Measurements from ENCODE around the gene DACT2.
"Not testable (repeated sequence)": the region's sequence is repeated elsewhere in the genome, so short reads cannot be mapped to it uniquely, and the experiment has no call there.

The DACT2 gene

DNA sequence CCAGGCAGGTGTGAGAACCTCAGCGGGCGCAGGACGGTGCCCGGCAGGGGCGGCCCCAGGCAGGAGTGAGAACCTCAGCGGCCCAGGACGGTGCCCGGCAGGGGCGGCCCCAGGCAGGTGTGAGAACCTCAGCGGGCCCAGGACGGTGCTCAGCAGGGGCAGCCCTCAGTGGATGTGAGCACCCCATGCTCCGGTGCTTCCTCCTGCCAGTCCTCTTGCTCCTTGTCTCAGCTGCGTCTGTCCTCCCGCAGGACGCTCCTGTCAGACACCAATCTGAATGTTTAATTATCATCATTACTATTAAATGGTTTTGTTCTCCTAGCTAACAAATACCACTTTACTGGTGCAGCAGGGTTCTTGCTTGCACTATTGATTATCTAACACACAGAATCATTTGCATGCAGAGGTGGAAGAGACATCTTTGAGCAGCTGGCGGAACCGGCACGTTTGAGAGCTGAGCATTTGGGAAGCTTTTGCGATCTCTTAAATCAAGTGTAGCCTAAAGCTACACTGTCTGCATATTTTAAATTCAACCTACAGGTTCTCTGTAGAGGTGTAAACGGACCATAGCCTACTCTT is 39.4 kb upstream of the DACT2 start:
- Histone ChIP-seq H2AFZ (ENCODE audit: low read depth, low read length, severe bottlenecking) (no peak overlapping the region), H3K9ac (ENCODE audit: low read length) (no peak overlapping the region), H3K4me3 (ENCODE audit: insufficient read depth, low read length, poor library complexity, severe bottlenecking) (no peak overlapping the region), H3K9me3 (ENCODE audit: insufficient read depth, low read length) (no peaks in the 10 kb centered on the region), H3K27ac (ENCODE audit: low read depth, low read length) (no peak overlapping the region), H3K4me2 (ENCODE audit: low read depth, low read length, poor library complexity, severe bottlenecking) (no peak overlapping the region), H4K20me1 (ENCODE audit: low read depth, low read length) (no peaks in the 10 kb centered on the region), H3K9me2 (replicated peaks; ENCODE audit: insufficient read depth, low read length) (no peaks in the 10 kb centered on the region), H3K79me2 (ENCODE audit: insufficient read depth, low read length) (no peaks in the 10 kb centered on the region), H3K36me3 (ENCODE audit: low read length) (no peaks in the 10 kb centered on the region), H3F3A (ENCODE audit: insufficient read depth) (no peaks in the 10 kb centered on the region), H3K27me3 (ENCODE audit: low read length) (no peaks in the 10 kb centered on the region)
- TF ChIP-seq CTCF (IDR thresholded peaks at IDR 0.05; ENCODE audit: insufficient read depth, low read length, poor library complexity, severe bottlenecking): no peak
- TF ChIP-seq EZH2phosphoT487 (conservative IDR thresholded peaks at IDR 0.05; ENCODE audit: low read length): no peak

DNA sequence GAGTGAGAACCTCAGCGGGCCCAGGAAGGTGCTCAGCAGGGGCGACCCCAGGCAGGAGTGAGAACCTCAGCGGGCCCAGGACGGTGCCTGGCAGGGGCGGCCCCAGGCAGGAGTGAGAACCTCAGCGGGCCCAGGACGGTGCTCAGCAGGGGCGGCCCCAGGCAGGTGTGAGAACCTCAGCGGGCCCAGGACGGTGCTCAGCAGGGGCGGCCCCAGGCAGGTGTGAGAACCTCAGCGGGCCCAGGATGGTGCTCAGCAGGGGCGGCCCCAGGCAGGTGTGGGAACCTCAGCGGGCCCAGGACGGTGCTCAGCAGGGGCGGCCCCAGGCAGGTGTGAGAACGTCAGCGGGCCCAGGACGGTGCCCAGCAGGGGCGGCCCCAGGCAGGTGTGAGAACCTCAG is 37.3 kb upstream of the DACT2 start:
- not testable (repeated sequence) for H3K9me3 ChIP-seq (ENCODE audit: insufficient read depth, low read length); H3K27me3 ChIP-seq (ENCODE audit: low read length); H3K79me2 ChIP-seq (ENCODE audit: insufficient read depth, low read length); H3K27ac ChIP-seq (ENCODE audit: low read depth, low read length); H3F3A ChIP-seq (ENCODE audit: insufficient read depth); H4K20me1 ChIP-seq (ENCODE audit: low read depth, low read length); H3K4me3 ChIP-seq (ENCODE audit: insufficient read depth, low read length, poor library complexity, severe bottlenecking); H3K9ac ChIP-seq (ENCODE audit: low read length); H3K4me2 ChIP-seq (ENCODE audit: low read depth, low read length, poor library complexity, severe bottlenecking); H3K9me2 ChIP-seq (replicated peaks; ENCODE audit: insufficient read depth, low read length); H3K36me3 ChIP-seq (ENCODE audit: low read length); H2AFZ ChIP-seq (ENCODE audit: low read depth, low read length, severe bottlenecking)

DNA sequence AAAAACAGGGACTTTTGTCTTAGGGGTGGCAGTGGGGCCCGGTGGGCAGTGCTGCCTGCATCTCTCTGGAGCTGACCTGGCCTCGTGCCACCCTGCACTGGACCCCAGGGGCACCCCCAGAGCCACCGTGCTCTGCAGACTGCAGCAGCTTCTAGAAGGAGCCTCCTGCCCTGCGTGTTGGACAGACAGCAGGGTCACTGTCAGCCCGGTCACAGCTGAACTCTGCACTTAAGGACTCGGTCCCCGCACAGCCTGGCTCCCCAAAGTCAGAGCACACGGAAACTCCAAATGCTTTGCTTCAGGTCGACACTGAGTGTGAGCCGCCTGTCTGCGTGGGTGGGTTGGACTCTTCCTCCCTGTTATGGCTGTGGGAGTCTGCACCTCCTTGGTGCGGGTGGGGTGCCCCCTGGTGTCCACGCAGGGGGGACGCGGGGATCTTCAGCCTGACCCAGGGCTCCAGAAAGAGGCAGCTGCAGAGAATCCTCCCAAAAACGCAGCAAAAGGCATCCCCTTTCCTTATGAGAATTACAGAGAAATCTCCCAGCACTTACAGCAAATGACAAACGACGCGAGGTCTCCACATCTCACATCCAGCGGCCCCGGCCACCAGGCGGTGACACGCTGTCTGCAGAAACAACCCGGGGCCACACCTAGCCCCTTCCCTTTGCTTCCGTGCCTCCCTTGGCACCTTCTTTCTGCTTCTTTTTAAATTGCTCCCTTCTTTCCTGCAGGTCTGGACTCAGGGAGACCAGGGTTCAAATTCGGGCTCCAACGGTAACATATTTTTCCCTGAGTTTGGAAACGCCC is 36.3 kb upstream of the DACT2 start:
- Histone ChIP-seq H4K20me1 (ENCODE audit: low read depth, low read length) (no peaks in the 10 kb centered on the region), H3K9me2 (replicated peaks; ENCODE audit: insufficient read depth, low read length) (no peaks in the 10 kb centered on the region), H3K27me3 (ENCODE audit: low read length) (no peaks in the 10 kb centered on the region), H2AFZ (ENCODE audit: low read depth, low read length, severe bottlenecking) (no peak overlapping the region), H3K27ac (ENCODE audit: low read depth, low read length) (no peak overlapping the region), H3K9me3 (ENCODE audit: insufficient read depth, low read length) (no peaks in the 10 kb centered on the region), H3K4me3 (ENCODE audit: insufficient read depth, low read length, poor library complexity, severe bottlenecking) (no peak overlapping the region), H3K9ac (ENCODE audit: low read length) (no peak overlapping the region), H3K36me3 (ENCODE audit: low read length) (no peaks in the 10 kb centered on the region), H3K4me2 (ENCODE audit: low read depth, low read length, poor library complexity, severe bottlenecking) (no peak overlapping the region), H3K79me2 (ENCODE audit: insufficient read depth, low read length) (no peaks in the 10 kb centered on the region), H3F3A (ENCODE audit: insufficient read depth) (no peaks in the 10 kb centered on the region)
- TF ChIP-seq EZH2phosphoT487 (conservative IDR thresholded peaks at IDR 0.05; ENCODE audit: low read length) (no peak), CTCF (IDR thresholded peaks at IDR 0.05; ENCODE audit: insufficient read depth, low read length, poor library complexity, severe bottlenecking) (no peak)

- Histone ChIP-seq H3K36me3 (ENCODE audit: low read length) (no peaks in the 10 kb centered on the region), H3K4me2 (ENCODE audit: low read depth, low read length, poor library complexity, severe bottlenecking) (no peak overlapping the region), H2AFZ (ENCODE audit: low read depth, low read length, severe bottlenecking) (no peak overlapping the region), H3K79me2 (ENCODE audit: insufficient read depth, low read length) (no peaks in the 10 kb centered on the region), H3K27me3 (ENCODE audit: low read length) (no peaks in the 10 kb centered on the region), H3F3A (ENCODE audit: insufficient read depth) (no peaks in the 10 kb centered on the region), H3K4me3 (ENCODE audit: insufficient read depth, low read length, poor library complexity, severe bottlenecking) (no peak overlapping the region), H3K27ac (ENCODE audit: low read depth, low read length) (no peak overlapping the region), H4K20me1 (ENCODE audit: low read depth, low read length) (no peaks in the 10 kb centered on the region), H3K9me2 (replicated peaks; ENCODE audit: insufficient read depth, low read length) (no peaks in the 10 kb centered on the region), H3K9me3 (ENCODE audit: insufficient read depth, low read length) (no peaks in the 10 kb centered on the region), H3K9ac (ENCODE audit: low read length) (no peak overlapping the region)
- TF ChIP-seq EZH2phosphoT487 (conservative IDR thresholded peaks at IDR 0.05; ENCODE audit: low read length): no peak
- no peak for TF ChIP-seq CTCF (IDR thresholded peaks at IDR 0.05; ENCODE audit: insufficient read depth, low read length, poor library complexity, severe bottlenecking)
These were observed 34.8 kb upstream of the DACT2 start for GRCh38 chr6:168354338-168354737.
